DND-41 (cell line): ENCODE measurements around the gene MACROD2.

Source experiments
- ATAC-seq: fragments of 200-7000 bp; cut with Tn5 transposase; 3 replicates; pipeline ENCODE4 v1.9.1; 2021; ENCODE audit warnings: low read depth; ENCODE audit not compliant: insufficient read depth
- DNase-seq: peaks from one replicate; pipeline ENCODE4 v3.0.0-alpha.2; 2020
- H2AFZ ChIP-seq: 2 replicates; pipeline ENCODE4 v1.6.0; 2012; ENCODE audit warnings: low read depth, low read length
- H3K27ac ChIP-seq: 2 replicates; pipeline ENCODE4 v1.5.1; 2012; ENCODE audit warnings: low read length, inconsistent platforms
- H3K27me3 ChIP-seq: fragments of 200-600 bp; sonication (generic); 2 replicates; pipeline ENCODE4 v1.6.0; 2012; ENCODE audit warnings: low read length, mild to moderate bottlenecking, inconsistent platforms; ENCODE audit not compliant: insufficient read depth, poor library complexity
- H3K36me3 ChIP-seq: 2 replicates; pipeline ENCODE4 v1.5.1; 2012; ENCODE audit warnings: low read length, inconsistent platforms; ENCODE audit not compliant: insufficient read depth
- H3K4me1 ChIP-seq: 2 replicates; pipeline ENCODE4 v1.5.1; 2012; ENCODE audit warnings: mild to moderate bottlenecking, low read length; ENCODE audit not compliant: insufficient read depth
- H3K4me2 ChIP-seq: 2 replicates; pipeline ENCODE4 v1.6.0; 2012; ENCODE audit warnings: mild to moderate bottlenecking, moderate library complexity, low read length, inconsistent platforms; ENCODE audit not compliant: insufficient read depth
- H3K4me3 ChIP-seq, 2 experiments: fragments of 200-600 bp in 1 of 2; shearing (Covaris generic) in 1 of 2; 2 replicates each; pipeline ENCODE4 v1.5.1; 2012 to 2016; ENCODE audit warnings: inconsistent platforms in 2 of 2, low read length in 2 of 2, mild to moderate bottlenecking in 2 of 2, low read depth in 1 of 2, moderate library complexity in 1 of 2
- H3K79me2 ChIP-seq: 2 replicates; pipeline ENCODE4 v1.6.0; 2012; ENCODE audit warnings: low read length, inconsistent platforms; ENCODE audit not compliant: insufficient read depth
- H3K9ac ChIP-seq: 2 replicates; pipeline ENCODE4 v1.6.0; 2012; ENCODE audit warnings: low read depth, mild to moderate bottlenecking, inconsistent platforms, low read length, moderate library complexity
- H3K9me3 ChIP-seq: 2 replicates; pipeline ENCODE4 v1.5.1; 2012; ENCODE audit warnings: low read length, moderate library complexity, mild to moderate bottlenecking, inconsistent platforms; ENCODE audit not compliant: insufficient read depth, severe bottlenecking
- H4K20me1 ChIP-seq: 2 replicates; pipeline ENCODE4 v1.6.0; 2012; ENCODE audit warnings: low read length; ENCODE audit not compliant: insufficient read depth
- EZH2 ChIP-seq: IDR thresholded peaks from 3 replicates; pipeline ENCODE4 v1.6.1; 2012; ENCODE audit warnings: borderline replicate concordance, low read depth, mild to moderate bottlenecking, moderate library complexity, low read length, inconsistent platforms; ENCODE audit not compliant: severe bottlenecking
- TF ChIP-seq, protein P1 (sequence below): IDR thresholded peaks from 2 replicates; pipeline ENCODE4 v1.5.1; 2012; ENCODE audit warnings: borderline replicate concordance, low read length, moderate library complexity, mild to moderate bottlenecking; ENCODE audit not compliant: poor library complexity, severe bottlenecking; ENCODE audit errors: extremely low read depth

MACROD2 gene

DNA sequence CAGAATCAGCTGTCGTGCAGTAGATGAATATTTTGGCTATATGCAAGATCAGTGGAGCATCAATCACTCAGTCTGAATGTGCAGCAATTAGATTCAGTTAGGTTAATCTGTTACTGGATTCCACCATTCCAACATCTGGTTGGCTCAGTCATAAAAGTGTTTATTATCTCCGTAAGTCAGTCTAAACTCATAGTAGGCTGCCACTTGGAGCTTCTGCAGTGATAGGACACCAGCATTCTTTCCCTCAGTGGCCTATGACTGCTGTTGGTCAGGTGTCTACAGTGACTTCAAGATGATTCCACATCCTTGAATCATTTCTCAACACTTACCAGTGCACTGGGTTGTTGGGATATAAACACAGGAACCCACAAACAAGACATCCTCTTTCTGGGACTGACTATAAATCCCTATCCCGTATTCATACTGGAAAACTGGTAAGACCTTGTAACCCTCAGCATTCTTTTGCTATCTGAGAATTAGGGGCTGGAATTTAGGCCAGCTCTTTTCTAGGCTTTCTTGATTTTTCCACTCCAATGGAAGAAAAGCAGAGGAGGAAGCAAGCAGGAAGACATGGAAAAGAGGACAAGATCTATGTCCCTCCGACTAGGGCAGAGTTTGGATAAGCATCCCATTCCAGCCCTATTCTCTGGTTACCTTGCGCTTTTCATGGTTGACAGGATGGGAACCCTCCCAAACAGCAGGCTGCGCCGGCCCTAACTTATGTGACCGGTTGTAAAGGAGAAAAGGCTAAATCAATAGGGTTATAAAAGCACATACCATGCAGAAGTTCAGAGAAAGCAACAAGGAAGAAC lies 1658.3 kb downstream of the MACROD2 start:
- ATAC-seq (no peak), DNase-seq (no peak)
- Histone ChIP-seq H3K27me3 (no peaks in the 10 kb centered on the region), H3K4me1 (no peaks in the 10 kb centered on the region), H3K27ac (no peak overlapping the region), H2AFZ (no peak overlapping the region), H3K9me3 (no peaks in the 10 kb centered on the region), H3K9ac (no peak overlapping the region), H3K79me2 (no peaks in the 10 kb centered on the region), H4K20me1 (no peaks in the 10 kb centered on the region), H3K4me2 (no peak overlapping the region), H3K36me3 (no peaks in the 10 kb centered on the region), H3K4me3 (no peak overlapping the region)
- TF ChIP-seq EZH2, result no peak
- TF ChIP-seq, protein P1, sequence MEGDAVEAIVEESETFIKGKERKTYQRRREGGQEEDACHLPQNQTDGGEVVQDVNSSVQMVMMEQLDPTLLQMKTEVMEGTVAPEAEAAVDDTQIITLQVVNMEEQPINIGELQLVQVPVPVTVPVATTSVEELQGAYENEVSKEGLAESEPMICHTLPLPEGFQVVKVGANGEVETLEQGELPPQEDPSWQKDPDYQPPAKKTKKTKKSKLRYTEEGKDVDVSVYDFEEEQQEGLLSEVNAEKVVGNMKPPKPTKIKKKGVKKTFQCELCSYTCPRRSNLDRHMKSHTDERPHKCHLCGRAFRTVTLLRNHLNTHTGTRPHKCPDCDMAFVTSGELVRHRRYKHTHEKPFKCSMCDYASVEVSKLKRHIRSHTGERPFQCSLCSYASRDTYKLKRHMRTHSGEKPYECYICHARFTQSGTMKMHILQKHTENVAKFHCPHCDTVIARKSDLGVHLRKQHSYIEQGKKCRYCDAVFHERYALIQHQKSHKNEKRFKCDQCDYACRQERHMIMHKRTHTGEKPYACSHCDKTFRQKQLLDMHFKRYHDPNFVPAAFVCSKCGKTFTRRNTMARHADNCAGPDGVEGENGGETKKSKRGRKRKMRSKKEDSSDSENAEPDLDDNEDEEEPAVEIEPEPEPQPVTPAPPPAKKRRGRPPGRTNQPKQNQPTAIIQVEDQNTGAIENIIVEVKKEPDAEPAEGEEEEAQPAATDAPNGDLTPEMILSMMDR, result no peak

DNA sequence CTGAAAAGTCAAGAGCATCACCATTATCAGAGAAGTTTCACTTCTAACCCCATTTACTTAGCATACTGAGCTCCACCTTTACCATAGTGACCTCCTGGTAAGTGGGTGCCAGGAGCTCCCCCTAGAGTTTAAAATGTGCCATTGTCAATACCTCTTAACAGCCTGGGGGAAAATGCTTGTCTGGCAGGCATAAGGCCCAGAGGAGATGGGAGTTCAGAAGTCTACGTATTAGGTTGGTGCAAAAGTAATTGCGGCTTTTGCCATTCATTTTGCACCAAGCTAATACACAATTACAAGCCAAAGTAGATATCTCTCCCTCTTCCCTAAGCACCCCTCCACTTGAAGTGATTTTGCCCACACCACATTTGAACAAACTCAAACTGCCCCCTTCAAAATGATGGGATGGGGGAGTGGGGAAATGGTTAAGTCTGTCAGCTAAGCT lies 1658.9 kb downstream of the MACROD2 start:
- H3K9me3 ChIP-seq, result no peaks in the 10 kb centered on the region
- H3K27ac ChIP-seq, result no peak overlapping the region
- H3K4me1 ChIP-seq, result no peaks in the 10 kb centered on the region
- H3K4me3 ChIP-seq, result no peak overlapping the region
- no peaks in the 10 kb centered on the region for H3K27me3 ChIP-seq
- no peaks in the 10 kb centered on the region for H4K20me1 ChIP-seq
- peak; percentile 84 for ATAC-seq
- peak; percentile 49 for DNase-seq
- TF ChIP-seq, protein P1, result peak; percentile 76
- no peak for TF ChIP-seq EZH2
- no peak overlapping the region for H2AFZ ChIP-seq
- no peaks in the 10 kb centered on the region for H3K36me3 ChIP-seq
- H3K4me2 ChIP-seq, result no peak overlapping the region
- H3K79me2 ChIP-seq, result no peaks in the 10 kb centered on the region
- H3K9ac ChIP-seq, result no peak overlapping the region

DNA sequence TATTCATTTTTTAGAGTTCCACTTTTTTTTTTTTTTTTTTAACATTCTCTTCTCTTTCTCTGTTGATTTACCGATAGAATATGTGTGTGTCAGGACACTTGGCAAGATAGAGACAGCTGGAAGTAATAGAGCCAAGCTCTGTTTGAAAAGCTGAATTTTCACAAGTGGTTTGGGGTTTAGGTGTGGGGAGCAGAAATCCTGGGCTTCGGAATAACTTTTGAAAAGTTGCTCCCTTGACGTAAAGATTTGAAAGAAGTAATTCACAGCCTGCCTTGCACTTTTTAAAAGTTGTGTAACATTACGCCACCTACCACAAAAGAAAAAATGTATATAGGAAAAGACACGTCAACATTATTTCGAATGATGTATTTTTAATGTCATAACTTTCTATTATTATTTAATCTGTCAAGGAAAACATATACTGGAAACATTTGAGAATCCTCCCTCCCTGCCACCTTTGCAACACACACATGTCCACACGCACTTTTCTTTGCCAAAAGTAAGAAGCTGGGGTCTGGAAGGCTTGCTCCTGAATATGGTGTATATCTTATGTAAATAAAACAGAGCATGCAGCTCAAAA lies 1660.1 kb downstream of the MACROD2 start:
- TF ChIP-seq, protein P1, result no peak
- TF ChIP-seq EZH2, result no peak
- no peak overlapping the region for H3K4me2 ChIP-seq
- DNase-seq (no peak), ATAC-seq (no peak)
- H3K27ac ChIP-seq, result no peak overlapping the region
- no peaks in the 10 kb centered on the region for H3K36me3 ChIP-seq
- H3K4me3 ChIP-seq, result no peak overlapping the region
- H3K27me3 ChIP-seq, result no peaks in the 10 kb centered on the region
- no peak overlapping the region for H2AFZ ChIP-seq
- H4K20me1 ChIP-seq, result no peaks in the 10 kb centered on the region
- no peak overlapping the region for H3K9ac ChIP-seq
- no peaks in the 10 kb centered on the region for H3K79me2 ChIP-seq
- H3K9me3 ChIP-seq, result no peaks in the 10 kb centered on the region
- H3K4me1 ChIP-seq, result no peaks in the 10 kb centered on the region
